Measurements from ENCODE around the gene SLC39A11. TPM values are rescaled to one million over a fixed set of nuclear protein-coding genes. Genes with fewer than 3 reads are reported as not detected.

Gene SLC39A11
- total and polyA plus RNA-seq, 2 of the 13 experiments (the other 11 are each of a cell fraction or from before 2014, with no cell fraction given): 17.2 to 31.5 TPM

DNA sequence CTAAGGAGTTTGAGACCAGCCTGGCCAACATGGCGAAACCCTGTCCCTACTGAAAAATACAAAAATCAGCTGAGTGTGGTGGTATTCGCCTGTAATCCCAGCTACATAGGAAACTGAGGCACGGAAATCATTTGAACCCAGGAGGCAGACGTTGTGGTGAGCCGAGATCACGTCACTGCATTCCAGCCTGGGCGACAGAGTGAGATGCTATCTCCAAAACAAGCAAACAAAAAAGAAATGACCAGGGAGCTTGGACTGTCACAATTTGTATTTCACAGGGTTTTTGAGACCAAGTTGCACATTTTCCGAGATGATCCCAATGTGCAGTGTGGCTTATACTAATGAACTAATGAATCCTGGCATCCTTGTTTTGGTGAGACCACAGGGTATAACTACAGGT is 156.5 kb downstream of the SLC39A11 start (continued):
- TF ChIP-seq, protein P1, sequence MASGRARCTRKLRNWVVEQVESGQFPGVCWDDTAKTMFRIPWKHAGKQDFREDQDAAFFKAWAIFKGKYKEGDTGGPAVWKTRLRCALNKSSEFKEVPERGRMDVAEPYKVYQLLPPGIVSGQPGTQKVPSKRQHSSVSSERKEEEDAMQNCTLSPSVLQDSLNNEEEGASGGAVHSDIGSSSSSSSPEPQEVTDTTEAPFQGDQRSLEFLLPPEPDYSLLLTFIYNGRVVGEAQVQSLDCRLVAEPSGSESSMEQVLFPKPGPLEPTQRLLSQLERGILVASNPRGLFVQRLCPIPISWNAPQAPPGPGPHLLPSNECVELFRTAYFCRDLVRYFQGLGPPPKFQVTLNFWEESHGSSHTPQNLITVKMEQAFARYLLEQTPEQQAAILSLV (CRISPR knock-in tag; IDR thresholded peaks at IDR 0.05; ENCODE audit: borderline replicate concordance): no peak
- no peak for TF ChIP-seq FOXA1 (IDR thresholded peaks at IDR 0.05)
- TF ChIP-seq FOXA1 (CRISPR knock-in tag; IDR thresholded peaks at IDR 0.05): no peak
- TF ChIP-seq ZNF557 (CRISPR knock-in tag; IDR thresholded peaks at IDR 0.05): no peak
- no peak for TF ChIP-seq ZNF607 (CRISPR knock-in tag; IDR thresholded peaks at IDR 0.05; ENCODE audit: borderline replicate concordance)
- no peak for TF ChIP-seq ZNF205 (CRISPR knock-in tag; IDR thresholded peaks at IDR 0.05)
- TF ChIP-seq RFX3 (CRISPR knock-in tag; IDR thresholded peaks at IDR 0.05): no peak

DNA sequence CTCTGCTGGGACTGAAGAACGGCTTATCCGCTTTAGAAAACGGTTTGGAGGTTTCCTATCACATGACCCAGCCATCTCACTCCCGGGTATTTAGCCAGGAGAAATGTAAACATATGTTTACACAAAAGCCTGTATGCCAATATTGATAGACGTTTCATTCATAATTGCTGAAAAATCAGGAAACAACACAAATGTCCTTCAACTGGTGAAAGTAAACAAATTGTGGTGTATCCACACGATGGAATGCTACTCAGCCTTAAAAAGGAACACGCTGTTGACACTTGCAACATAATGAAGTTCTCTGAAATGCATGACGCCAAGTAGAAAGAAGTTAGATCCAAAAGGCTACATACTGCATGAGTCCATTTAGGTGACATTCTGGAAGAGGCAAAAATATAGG is 157.6 kb downstream of the SLC39A11 start:
- ATAC-seq: no peak
- intact Hi-C loops (cut with micrococcal nuclease; ENCODE audit: unreplicated experiment): no loop called here
- H3K79me2 ChIP-seq (ENCODE audit: insufficient read depth, low read length): no peaks in the 10 kb centered on the region
- WGBS (ENCODE audit: low lambda C conversion rate): 66% methylated on average over 8 of the region's 8 CpGs
- no peak overlapping the region for H3K4me2 ChIP-seq (ENCODE audit: low read depth, low read length)
- no peak overlapping the region for H3K9ac ChIP-seq (ENCODE audit: insufficient read depth, low read depth, low read length)
- no peak overlapping the region for H3K27ac ChIP-seq (ENCODE audit: extremely low read length, insufficient read depth, low read length)
- no peaks in the 10 kb centered on the region for H3K27me3 ChIP-seq (ENCODE audit: control insufficient read depth in 1 of 2, insufficient read depth in 2 of 2, low read length in 2 of 2)
- no peaks in the 10 kb centered on the region for H4K20me1 ChIP-seq (ENCODE audit: insufficient read depth, low read length)
- CTCF ChIA-PET (ENCODE audit: low intra/inter-chr PET ratio, low total read pairs): no interaction called here
- H3K36me3 ChIP-seq (replicated peaks in 1 of 2; ENCODE audit: control insufficient read depth in 1 of 2, insufficient read depth in 2 of 2, low read length in 2 of 2): no peaks in the 10 kb centered on the region
- DNase-seq (ENCODE audit: low spot score): no peak
- H3K9me3 ChIP-seq (ENCODE audit: low read length): no peaks in the 10 kb centered on the region
- BruUV-seq (replicated peaks): no TSS peak
- H3K4me1 ChIP-seq (ENCODE audit: insufficient read depth, low read length): peaks cover 23% of the 10 kb centered on the region
- no peak for FAIRE-seq
- no peak overlapping the region for H2AFZ ChIP-seq (ENCODE audit: low read length)
- POLR2A ChIA-PET: no interaction called here
- no peak overlapping the region for H3K4me3 ChIP-seq (replicated peaks in 1 of 3; ENCODE audit: insufficient read depth in 1 of 3, low read depth in 2 of 3, low read length in 3 of 3)
- in situ Hi-C loops (cut with HindIII; ENCODE audit: extremely low pct_ligation_motif_present, low pct_unique_long_range_greater_than_20kb): loop anchor here (25.0 kb wide), 1 partner anchor 373 kb away; no protein-coding TSS in a partner anchor
- TF ChIP-seq, protein P2, sequence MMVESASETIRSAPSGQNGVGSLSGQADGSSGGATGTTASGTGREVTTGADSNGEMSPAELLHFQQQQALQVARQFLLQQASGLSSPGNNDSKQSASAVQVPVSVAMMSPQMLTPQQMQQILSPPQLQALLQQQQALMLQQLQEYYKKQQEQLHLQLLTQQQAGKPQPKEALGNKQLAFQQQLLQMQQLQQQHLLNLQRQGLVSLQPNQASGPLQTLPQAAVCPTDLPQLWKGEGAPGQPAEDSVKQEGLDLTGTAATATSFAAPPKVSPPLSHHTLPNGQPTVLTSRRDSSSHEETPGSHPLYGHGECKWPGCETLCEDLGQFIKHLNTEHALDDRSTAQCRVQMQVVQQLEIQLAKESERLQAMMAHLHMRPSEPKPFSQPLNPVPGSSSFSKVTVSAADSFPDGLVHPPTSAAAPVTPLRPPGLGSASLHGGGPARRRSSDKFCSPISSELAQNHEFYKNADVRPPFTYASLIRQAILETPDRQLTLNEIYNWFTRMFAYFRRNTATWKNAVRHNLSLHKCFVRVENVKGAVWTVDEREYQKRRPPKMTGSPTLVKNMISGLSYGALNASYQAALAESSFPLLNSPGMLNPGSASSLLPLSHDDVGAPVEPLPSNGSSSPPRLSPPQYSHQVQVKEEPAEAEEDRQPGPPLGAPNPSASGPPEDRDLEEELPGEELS (CRISPR knock-in tag; IDR thresholded peaks at IDR 0.05): peak; percentile 59
- no peak for TF ChIP-seq RCOR2 (CRISPR knock-in tag; IDR thresholded peaks at IDR 0.05)
- no peak for TF ChIP-seq ZNF484 (CRISPR knock-in tag; IDR thresholded peaks at IDR 0.05; ENCODE audit: borderline replicate concordance, low read depth)
- TF ChIP-seq FOXP1 (IDR thresholded peaks at IDR 0.05): peak; percentile 47; the same call in 1 of the 2 replicates
- TF ChIP-seq FOXP1 (CRISPR knock-in tag; IDR thresholded peaks at IDR 0.05): peak; percentile 71
- no peak for TF ChIP-seq CCAR2 (optimal IDR thresholded peaks at IDR 0.05; ENCODE audit: low read depth, low read length)
- TF ChIP-seq ZNF296 (CRISPR knock-in tag; conservative IDR thresholded peaks at IDR 0.05): no peak
- TF ChIP-seq HCFC1 (IDR thresholded peaks at IDR 0.05; ENCODE audit: low read depth, low read length): no peak
- no peak for TF ChIP-seq JDP2 (CRISPR knock-in tag; IDR thresholded peaks at IDR 0.05; ENCODE audit: borderline replicate concordance)
- peak; percentile 49; the same call in 1 of the 2 replicates for TF ChIP-seq TBX3 (IDR thresholded peaks at IDR 0.05; ENCODE audit: borderline replicate concordance)
- peak; percentile 53; the same call in 1 of the 2 replicates for TF ChIP-seq ZNF7 (CRISPR knock-in tag; IDR thresholded peaks at IDR 0.05)
- no peak for TF ChIP-seq ZFP1 (CRISPR knock-in tag; IDR thresholded peaks at IDR 0.05)
- TF ChIP-seq FOXA1 (IDR thresholded peaks at IDR 0.05): 0 out of 2 replicates have a peak, but pooled peaks have one; percentile 12
- no peak; the same call in 1 of the 2 replicates for TF ChIP-seq FOXA1 (CRISPR knock-in tag; IDR thresholded peaks at IDR 0.05)

Measured in HepG2 (cell line).